Putamen (tissue), 1 donor: ENCODE results near the gene ZNF146.
"Not testable (repeated sequence)": the region's sequence is repeated elsewhere in the genome, so short reads cannot be mapped to it uniquely, and the experiment has no call there.

Source experiments
- DNase-seq: peaks from one replicate; pipeline ENCODE4 v3.0.0-alpha.2; 2016; ENCODE audit warnings: low spot score

ZNF146 gene

DNA sequence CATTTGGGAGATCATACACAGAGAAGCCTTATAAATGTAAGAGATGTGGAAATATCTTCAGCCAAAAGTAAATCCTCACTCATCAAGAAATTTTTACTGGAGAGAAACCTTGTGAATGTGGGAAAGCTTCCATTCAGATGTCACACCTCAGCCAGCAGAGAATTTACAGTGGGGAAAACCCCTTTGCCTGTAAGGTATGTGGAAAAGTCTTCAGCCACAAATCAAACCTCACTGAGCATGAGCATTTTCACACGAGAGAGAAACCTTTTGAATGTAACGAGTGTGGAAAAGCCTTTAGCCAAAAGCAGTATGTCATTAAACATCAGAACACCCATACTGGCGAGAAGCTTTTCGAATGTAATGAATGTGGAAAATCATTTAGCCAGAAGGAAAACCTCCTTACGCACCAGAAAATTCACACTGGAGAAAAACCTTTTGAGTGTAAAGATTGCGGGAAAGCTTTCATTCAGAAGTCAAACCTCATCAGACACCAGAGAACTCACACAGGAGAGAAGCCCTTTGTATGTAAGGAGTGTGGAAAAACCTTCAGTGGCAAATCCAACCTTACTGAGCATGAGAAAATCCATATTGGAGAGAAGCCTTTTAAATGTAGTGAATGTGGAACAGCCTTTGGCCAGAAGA lies 21.5 kb downstream of the ZNF146 start:
- no peak for DNase-seq

DNA sequence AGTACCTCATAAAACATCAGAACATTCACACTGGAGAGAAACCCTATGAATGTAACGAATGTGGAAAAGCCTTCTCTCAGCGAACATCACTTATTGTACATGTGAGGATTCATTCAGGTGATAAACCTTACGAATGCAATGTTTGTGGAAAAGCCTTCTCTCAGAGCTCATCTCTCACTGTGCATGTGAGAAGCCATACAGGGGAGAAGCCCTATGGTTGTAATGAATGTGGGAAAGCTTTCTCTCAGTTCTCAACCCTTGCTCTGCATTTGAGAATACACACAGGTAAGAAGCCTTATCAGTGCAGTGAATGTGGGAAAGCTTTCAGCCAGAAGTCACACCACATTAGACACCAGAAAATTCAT lies 22.0 kb downstream of the ZNF146 start:
- no peak for DNase-seq

DNA sequence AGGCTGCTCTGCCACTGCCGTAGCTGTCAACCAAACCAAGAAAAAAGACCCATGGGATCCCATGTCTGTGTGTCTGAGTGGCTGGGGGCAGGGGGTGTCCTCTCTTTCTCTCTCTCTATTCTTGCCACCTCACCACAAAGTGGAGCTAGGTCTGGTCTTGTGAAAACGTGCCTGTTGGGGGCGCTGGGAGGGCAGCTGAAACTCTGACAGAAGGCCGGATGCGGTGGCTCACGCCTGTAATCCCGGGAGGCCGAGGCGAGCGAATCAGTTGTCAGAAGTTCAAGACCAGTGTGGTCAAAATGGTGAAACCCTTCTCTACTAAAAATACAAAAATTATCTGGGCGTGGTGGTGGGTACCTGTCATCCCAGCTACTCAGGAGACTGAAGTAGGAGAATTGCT lies 29.2 kb downstream of the ZNF146 start:
- DNase-seq: no peak

DNA sequence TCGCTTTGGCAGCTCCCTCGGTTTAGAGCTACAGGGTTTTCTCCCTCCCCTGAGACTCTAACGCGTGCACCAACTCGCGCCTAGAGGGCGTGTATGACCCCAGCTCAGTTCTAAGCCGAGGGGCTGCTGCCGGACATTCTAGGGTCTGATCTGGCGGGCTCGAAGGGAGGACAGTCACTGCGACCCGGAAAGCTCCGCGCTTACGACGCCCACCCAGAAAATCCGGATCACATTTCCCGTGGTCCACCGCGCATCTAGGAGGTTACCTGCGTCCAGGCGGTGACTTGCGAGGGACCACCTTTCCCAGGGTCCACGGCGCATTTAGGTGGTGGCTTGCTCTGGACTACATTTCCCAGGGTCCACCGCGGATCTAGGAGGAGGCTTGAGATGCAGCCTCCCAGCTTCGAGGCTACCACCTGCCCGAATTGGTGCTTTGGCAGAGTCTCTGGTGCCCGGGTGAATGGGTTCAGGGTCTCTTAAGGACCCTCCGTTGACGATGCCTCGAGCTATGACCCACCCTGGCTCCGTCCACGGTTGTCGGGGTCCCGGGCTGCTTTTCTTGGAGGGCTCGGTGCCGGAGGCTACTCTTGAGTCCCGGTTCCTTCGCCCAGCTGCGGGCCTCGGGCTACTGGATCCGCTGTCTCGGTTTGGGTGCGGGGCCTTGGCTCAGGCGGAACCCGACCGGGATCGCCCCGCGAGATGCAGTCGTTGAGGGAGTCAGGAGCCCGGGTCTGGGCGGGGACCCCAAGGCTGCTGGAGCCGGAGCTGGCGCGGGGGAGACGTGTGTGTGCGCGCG lies 30.5 kb downstream of the ZNF146 start:
- DNase-seq: no peak

DNA sequence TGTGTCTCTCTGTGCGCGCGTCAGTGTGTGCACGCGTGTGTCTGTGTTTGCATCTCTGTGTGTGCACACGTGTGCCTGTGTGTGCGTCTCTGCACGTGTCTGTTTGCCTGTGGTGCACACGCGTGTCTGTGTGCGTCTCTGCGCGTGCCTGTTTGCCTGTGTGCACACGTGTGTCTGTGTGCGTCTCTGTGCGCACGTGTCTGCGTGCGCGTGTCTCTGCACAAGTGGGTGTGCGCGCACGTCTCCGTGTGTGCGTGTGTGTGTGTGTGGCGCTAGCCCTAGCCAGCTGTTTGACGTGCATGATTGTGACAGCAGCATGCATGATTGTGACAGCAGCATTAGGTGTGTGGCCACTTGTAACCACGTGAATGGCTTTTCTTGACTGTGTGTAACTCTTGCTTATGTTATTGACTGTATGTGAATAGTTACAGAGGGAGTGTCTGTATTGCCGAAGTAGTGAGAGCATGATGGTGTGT lies 31.1 kb downstream of the ZNF146 start:
- peak; percentile 28 for DNase-seq

DNA sequence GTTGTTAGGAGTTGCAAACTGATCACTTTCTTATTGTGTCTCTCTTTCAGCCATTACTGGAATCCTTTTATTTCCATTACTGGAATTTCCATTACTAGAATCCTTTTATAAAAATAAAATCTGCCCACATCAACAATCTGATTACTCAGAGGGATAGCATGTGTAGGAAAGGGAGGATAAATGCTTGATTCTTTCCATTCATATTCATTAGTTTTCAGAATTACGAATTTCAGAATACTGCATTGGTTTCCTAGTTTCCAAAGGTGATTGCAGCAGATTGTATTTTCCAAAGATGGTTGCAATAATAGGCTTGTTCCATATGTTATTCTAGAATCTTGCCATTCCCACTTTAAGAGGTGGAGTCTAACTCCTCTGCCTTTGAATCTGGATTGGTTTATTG lies 37.1 kb downstream of the ZNF146 start:
- no peak for DNase-seq

DNA sequence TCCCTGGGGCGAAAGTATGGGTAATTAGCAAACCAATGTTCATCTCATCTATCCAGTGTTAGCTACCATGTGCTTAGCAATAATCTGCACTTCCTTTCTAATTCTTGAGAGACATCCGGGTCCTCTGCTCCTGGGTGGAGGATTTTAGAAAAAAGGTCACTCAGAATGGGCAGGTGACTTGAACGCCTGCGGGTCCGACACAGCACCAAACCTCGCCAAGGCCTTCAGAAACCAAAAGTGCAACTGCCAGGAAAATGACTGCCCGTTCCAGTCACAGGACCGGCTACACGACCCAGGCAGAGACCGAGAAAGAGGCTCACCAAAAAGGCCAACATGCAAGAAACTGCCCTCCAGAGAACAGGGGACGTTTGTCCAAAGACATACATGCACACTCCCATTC lies 39.9 kb downstream of the ZNF146 start:
- DNase-seq: no peak

- DNase-seq: no peak
These were observed 40.4 kb downstream of the ZNF146 start for GRCh38 chr19:36255316-36255715.

GRCh38 chr19:36256064-36256463 lies 41.2 kb downstream of the ZNF146 start:
- DNase-seq: no peak

DNA sequence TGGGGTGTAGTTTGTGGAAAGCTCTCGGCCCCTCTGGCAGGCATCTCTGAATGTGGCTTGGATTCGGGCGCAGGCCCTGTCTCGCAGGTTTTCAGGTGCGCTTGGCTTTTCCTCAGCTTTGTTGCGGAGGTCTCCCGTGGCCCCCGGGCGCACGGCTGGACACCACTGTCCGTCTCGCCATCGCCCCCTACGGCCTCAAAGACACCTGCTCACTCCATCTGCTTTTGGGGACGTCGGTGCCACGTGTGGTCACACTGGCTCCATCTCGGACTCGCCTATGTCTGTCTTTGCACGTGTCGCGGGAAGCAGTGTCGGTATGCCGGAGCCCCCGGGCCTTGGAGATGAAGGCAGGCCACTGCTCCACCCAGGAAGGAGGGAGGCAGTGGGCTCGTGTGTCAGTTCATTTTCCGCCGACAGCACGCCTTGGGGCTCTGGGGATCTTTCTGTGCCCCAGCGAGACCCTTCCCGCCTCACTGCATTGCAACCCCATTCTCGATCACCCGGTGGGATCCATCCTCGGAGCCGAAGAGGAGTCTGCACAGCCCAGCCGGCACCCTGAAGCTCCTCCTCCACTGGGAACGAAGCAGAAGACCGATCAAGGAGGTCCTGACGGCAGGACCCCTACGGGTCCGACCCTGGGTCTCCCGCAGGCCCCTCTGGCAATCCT lies 42.1 kb downstream of the ZNF146 start:
- DNase-seq: no peak

GRCh38 chr19:36257520-36257876 lies 42.6 kb downstream of the ZNF146 start:
- peak; percentile 34 for DNase-seq

DNA sequence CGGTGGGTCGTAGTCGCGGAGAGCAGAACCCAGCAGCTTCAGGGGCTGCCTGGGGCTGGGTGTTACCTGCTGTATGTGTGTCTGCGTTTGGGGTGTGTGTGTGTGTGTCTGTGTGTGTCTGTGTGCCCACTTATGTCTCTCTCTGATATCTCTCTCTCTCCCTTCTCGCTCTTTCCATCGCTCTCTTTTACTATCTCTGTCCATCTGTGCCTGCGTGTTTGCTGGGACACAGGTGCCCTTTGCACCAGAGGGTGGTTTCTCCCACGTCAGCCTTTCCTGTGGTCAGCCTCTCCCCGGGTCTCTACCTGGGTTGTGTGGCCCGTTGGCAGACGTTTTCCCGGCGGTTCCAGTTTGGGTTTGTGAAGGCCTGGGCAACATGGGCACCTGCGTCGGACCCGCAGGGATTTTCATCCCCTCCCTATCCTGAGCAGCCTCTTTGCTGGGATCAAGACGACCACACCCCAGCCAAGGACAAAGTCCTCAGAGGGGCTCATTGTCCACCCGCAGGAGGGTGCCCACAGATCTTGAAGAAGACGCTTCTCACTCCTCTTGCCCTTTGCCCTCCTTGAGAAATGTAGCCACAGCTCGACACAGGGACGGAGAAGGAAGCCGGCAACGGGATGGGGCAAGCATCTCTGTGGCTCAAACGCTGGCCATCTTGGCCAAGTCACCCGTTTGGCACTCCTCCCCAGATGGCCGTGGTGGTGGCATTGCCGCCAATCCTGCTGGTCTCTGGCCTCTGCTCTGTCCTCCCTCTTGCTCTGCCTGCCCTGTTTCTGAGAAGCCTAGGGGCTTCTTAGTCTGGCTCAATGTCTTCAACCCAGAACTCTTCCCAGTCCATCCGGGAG lies 43.3 kb downstream of the ZNF146 start:
- no peak for DNase-seq

GRCh38 chr19:36259211-36259610 lies 44.3 kb downstream of the ZNF146 start:
- DNase-seq: no peak

DNA sequence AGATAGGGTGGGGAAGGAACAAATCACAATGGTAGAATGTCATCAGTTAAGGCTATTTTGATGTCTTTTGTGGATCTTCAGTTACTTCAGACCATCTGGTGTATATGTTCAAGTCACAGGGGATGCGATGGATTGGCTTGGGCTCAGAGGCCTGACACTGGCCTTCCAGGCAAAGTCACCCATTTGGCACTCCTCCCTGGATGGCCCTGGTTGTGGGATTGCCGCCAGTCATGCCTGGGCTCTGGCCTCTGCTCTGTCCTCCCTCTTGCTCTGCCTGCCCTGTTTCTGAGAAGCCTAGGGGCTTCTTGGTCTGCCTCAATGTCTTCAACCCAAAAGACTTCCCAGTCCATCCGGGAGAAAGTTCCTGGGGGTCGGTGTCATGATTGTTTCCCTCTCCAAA lies 50.2 kb downstream of the ZNF146 start:
- no peak for DNase-seq

- no peak for DNase-seq
These were observed 51.0 kb downstream of the ZNF146 start for GRCh38 chr19:36265856-36266374.

- no peak for DNase-seq
These were observed 51.6 kb downstream of the ZNF146 start for GRCh38 chr19:36266375-36266961.

DNA sequence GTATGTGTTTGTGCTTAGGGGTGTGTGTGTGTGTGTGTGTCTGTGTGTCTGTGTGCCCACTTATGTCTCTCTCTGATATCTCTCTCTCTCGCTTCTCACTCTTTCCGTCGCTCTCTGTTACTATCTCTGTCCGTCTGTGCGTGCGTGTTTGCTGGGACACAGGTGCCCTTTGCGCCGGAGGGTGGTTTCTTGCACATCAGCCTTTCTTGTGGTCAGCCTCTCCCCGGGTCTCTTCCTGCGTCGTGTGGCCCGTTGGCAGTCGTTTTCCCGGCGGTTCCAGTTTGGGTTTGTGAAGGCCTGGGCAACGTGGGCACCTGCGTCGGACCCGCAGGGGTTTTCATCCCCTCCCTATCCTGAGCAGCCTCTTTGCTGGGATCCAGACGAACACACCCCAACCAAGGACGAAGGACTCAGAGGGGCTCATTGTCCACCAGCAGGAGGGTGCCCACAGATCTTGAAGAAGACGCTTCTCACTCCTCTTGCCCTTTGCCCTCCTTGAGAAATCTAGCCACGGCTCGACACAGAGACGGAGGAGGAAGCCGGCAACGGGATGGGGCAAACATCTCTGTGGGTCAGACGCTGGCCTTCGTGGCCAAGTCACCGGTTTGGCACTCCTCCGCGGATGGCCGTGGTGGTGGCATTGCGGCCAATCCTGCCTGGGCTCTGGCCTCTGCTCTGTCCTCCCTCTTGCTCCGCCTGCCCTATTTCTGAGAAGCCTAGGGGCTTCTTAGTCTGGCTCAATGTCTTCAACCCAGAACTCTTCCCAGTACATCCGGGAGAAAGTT lies 52.3 kb downstream of the ZNF146 start:
- no peak for DNase-seq

- DNase-seq: not testable (repeated sequence)
These were observed 53.2 kb downstream of the ZNF146 start for GRCh38 chr19:36268081-36268480.

DNA sequence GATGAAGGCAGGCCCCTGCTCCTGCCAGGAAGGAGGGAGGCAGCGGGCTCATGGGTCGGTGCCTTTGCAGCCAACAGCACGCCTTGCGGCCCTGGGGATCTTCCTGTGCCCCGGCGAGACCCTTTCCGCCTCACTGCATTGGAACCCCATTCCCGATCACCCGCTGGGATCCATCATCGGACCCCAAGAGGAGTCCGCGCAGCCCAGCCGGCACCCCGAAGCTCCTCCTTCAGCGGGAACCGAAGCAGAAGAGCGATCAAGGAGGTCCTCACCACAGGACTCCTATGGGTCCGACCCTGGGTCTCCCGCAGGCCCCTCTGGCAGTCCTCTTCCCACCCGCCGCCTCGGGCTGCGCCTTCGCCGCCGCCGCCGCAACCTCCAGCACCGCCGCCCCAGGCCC lies 53.7 kb downstream of the ZNF146 start:
- DNase-seq: not testable (repeated sequence)

DNA sequence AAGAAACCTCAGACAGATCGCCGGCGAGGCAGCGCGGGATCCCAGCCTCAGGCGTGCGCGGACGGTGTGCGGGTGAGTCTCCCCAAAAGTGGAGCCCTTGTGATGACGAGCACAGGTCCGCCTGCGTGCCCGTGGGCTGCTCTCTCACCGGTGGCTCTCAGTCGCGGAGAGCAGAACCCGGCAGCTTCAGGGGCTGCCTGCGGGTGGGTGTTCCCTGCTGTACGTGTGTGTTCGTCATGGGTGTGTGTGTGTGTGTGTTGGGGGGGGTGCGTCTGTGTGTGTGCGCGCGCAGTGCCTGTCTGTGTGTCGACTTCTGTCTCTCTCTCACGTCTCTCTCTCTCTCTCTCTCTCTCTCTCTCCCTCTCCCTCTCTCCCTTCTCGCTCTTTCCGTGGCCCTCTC lies 54.4 kb downstream of the ZNF146 start:
- DNase-seq: not testable (repeated sequence)
